KOPT-K1 (cell line): Measurements from ENCODE around the gene NBPF1.
"Not testable (repeated sequence)": the region's sequence is repeated elsewhere in the genome, so short reads cannot be mapped to it uniquely, and the experiment has no call there.

Experiments
- H3K27ac ChIP-seq: fragments of 200-600 bp; sonication (generic); 2 replicates; pipeline ENCODE4 v1.5.1; 2016; ENCODE audit warnings: antibody characterized with exemption, mild to moderate bottlenecking, low read depth, low read length; ENCODE audit not compliant: poor library complexity, severe bottlenecking
- H3K36me3 ChIP-seq: fragments of 200-600 bp; sonication (generic); 2 replicates; pipeline ENCODE4 v1.5.1; 2017; ENCODE audit warnings: antibody characterized with exemption, mild to moderate bottlenecking, low read length, moderate library complexity; ENCODE audit not compliant: insufficient read depth
- H3K9me3 ChIP-seq: fragments of 200-600 bp; sonication (generic); 2 replicates; pipeline ENCODE4 v1.5.1; 2017; ENCODE audit warnings: antibody characterized with exemption, low read length, mild to moderate bottlenecking; ENCODE audit not compliant: insufficient read depth, poor library complexity, severe bottlenecking

NBPF1 gene

GRCh38 chr1:16644482-16645270 lies 31.3 kb upstream of the NBPF1 start:
- H3K9me3 ChIP-seq, H3K36me3 ChIP-seq: not testable (repeated sequence)
- peak overlapping the region; percentile 75 for H3K27ac ChIP-seq

GRCh38 chr1:16644193-16644481 lies 30.8 kb upstream of the NBPF1 start:
- H3K9me3 ChIP-seq: no peaks in the 10 kb centered on the region
- no peaks in the 10 kb centered on the region for H3K36me3 ChIP-seq
- H3K27ac ChIP-seq: peak overlapping the region; percentile 75

- not testable (repeated sequence) for H3K36me3 ChIP-seq, H3K9me3 ChIP-seq
- peak overlapping the region; percentile 75 for H3K27ac ChIP-seq
These were observed 30.3 kb upstream of the NBPF1 start for GRCh38 chr1:16643476-16644192.

GRCh38 chr1:16643001-16643411 lies 29.6 kb upstream of the NBPF1 start:
- not testable (repeated sequence) for H3K36me3 ChIP-seq, H3K27ac ChIP-seq, H3K9me3 ChIP-seq

- not testable (repeated sequence) for H3K27ac ChIP-seq, H3K9me3 ChIP-seq, H3K36me3 ChIP-seq
These were observed 28.9 kb upstream of the NBPF1 start for GRCh38 chr1:16642025-16642966.

- H3K27ac ChIP-seq, H3K9me3 ChIP-seq, H3K36me3 ChIP-seq: not testable (repeated sequence)
These were observed 28.0 kb upstream of the NBPF1 start for GRCh38 chr1:16641159-16641975.

- H3K9me3 ChIP-seq, H3K36me3 ChIP-seq, H3K27ac ChIP-seq: not testable (repeated sequence)
These were observed 26.0 kb upstream of the NBPF1 start for GRCh38 chr1:16639091-16640031.

- H3K27ac ChIP-seq, H3K9me3 ChIP-seq: not testable (repeated sequence)
- H3K36me3 ChIP-seq: peaks cover 13% of the 10 kb centered on the region
These were observed 24.8 kb upstream of the NBPF1 start for GRCh38 chr1:16637941-16638778.

GRCh38 chr1:16636551-16637195 lies 23.3 kb upstream of the NBPF1 start:
- peaks cover 28% of the 10 kb centered on the region for H3K36me3 ChIP-seq
- not testable (repeated sequence) for H3K27ac ChIP-seq, H3K9me3 ChIP-seq

- H3K27ac ChIP-seq, H3K9me3 ChIP-seq: not testable (repeated sequence)
- peaks cover 35% of the 10 kb centered on the region for H3K36me3 ChIP-seq
These were observed 22.6 kb upstream of the NBPF1 start for GRCh38 chr1:16635959-16636358.

GRCh38 chr1:16633540-16634282 lies 20.3 kb upstream of the NBPF1 start:
- H3K27ac ChIP-seq, H3K9me3 ChIP-seq: not testable (repeated sequence)
- H3K36me3 ChIP-seq: peaks cover 53% of the 10 kb centered on the region

GRCh38 chr1:16632044-16632850 lies 18.9 kb upstream of the NBPF1 start:
- H3K27ac ChIP-seq, H3K9me3 ChIP-seq: not testable (repeated sequence)
- H3K36me3 ChIP-seq: peaks cover 61% of the 10 kb centered on the region
